Neural progenitor cell (in vitro differentiated cells): Measurements from ENCODE around the gene NUP58.

ENCODE experiments used
- CTCF ChIP-seq: fragments of 200-600 bp; sonication (generic); IDR thresholded peaks from 2 replicates; pipeline ENCODE4 v1.5.1; 2017; ENCODE audit warnings: antibody characterized with exemption, mild to moderate bottlenecking
- EZH2phosphoT487 ChIP-seq: fragments of 200-600 bp; sonication (generic); IDR thresholded peaks from 2 replicates; pipeline ENCODE4 v1.6.1; 2017; ENCODE audit warnings: antibody characterized with exemption

- no peak for TF ChIP-seq CTCF
- no peak for TF ChIP-seq EZH2phosphoT487
Observed at GRCh38 chr13:25379011-25379410, 77.6 kb downstream of the NUP58 start.
